ENCODE measurements around the gene CD99.
"Not testable (repeated sequence)": the region's sequence is repeated elsewhere in the genome, so short reads cannot be mapped to it uniquely, and the experiment has no call there.

Gene CD99

DNA sequence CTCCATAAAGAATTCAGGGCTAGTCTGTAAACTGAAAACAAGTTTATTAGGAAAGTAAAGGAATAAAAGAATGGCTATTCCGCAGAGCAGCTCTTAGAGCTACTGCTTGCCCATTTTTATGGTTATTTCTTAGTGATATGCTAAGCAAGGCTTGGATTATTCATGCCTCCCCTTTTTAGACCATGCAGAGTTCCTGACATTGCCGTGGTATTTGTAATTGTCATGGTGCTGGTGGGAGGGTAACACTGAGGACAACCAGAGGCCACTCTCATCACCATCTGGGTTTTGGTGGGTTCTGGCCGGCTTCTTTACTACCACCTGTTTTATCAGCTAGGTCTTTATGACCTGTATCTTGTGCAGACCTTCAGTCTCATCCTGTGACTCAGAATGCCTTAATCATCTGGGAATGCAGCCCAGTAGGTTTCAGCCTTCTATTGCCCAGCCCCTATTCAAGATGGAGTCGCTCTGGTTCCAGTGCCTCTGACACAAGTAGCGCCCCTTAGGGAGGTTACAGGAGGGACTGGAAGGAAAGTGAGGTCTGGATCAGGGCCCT is 64.1 kb downstream of the CD99 start:
- not testable (repeated sequence) for ATAC-seq, H3K4me3 Mint-ChIP-seq, H3K4me1 Mint-ChIP-seq, H3K36me3 Mint-ChIP-seq, H3K9me3 Mint-ChIP-seq, H3K27ac Mint-ChIP-seq
- H3K27me3 Mint-ChIP-seq, result peaks cover 32% of the 10 kb centered on the region

- no peak for ATAC-seq
- Mint-ChIP-seq H3K27ac (no peak overlapping the region), H3K27me3 (peaks cover 32% of the 10 kb centered on the region), H3K36me3 (no peaks in the 10 kb centered on the region), H3K4me3 (no peak overlapping the region), H3K9me3 (peaks cover 3% of the 10 kb centered on the region), H3K4me1 (no peaks in the 10 kb centered on the region)
Measured at GRCh38 chrX:2756548-2756947, 65.5 kb downstream of the CD99 start.

DNA sequence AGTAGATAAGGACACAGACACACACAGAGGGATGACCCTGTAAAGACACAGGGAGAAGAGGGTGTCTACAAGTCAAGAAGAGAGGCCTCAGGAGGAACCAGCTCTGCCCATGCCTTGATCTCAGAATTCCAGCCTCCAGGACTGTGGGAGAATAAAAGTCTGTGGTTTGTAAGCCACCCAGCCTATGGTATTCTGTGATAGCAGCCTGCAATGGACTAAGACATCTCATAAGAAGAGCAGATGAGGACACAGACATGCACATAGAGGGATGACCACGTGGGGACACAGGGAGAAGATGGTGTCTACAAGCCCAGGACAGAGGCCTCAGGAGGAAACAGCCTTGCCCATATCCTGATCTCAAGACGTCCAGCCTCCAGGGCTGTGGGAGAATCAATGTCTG is 70.2 kb downstream of the CD99 start:
- Mint-ChIP-seq H3K4me3 (no peak overlapping the region), H3K27me3 (peaks cover 32% of the 10 kb centered on the region), H3K27ac (no peak overlapping the region), H3K36me3 (no peaks in the 10 kb centered on the region), H3K9me3 (peaks cover 3% of the 10 kb centered on the region), H3K4me1 (no peaks in the 10 kb centered on the region)
- ATAC-seq, result no peak

DNA sequence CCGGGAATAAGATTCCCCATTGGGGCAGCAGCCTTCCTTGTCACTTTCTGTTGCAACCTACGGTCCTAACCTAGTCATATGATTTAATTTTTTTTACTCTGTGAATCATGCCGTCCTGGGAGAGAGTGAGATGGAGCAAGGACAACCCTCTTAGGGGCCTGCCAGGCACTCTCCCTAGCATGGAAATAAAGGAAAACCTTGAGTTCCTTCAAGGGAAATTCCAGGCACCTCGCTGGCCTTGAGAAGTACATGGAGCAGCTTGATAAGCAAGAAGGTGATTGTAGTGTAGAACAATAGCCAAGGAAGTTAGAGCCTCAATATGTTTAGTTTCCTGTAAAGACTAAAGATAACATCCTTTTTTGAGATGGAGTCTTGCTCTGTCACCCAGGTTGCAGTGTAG is 71.6 kb downstream of the CD99 start:
- H3K27me3 Mint-ChIP-seq, result peaks cover 29% of the 10 kb centered on the region
- not testable (repeated sequence) for H3K9me3 Mint-ChIP-seq, H3K36me3 Mint-ChIP-seq, ATAC-seq, H3K27ac Mint-ChIP-seq, H3K4me3 Mint-ChIP-seq, H3K4me1 Mint-ChIP-seq

- not testable (repeated sequence) for H3K27ac Mint-ChIP-seq, H3K4me3 Mint-ChIP-seq, H3K9me3 Mint-ChIP-seq, ATAC-seq, H3K36me3 Mint-ChIP-seq, H3K4me1 Mint-ChIP-seq
- H3K27me3 Mint-ChIP-seq, result peaks cover 31% of the 10 kb centered on the region
Measured at GRCh38 chrX:2764766-2765548, 73.9 kb downstream of the CD99 start.

GRCh38 chrX:2765549-2765830 is 74.4 kb downstream of the CD99 start:
- no peaks in the 10 kb centered on the region for H3K9me3 Mint-ChIP-seq
- no peaks in the 10 kb centered on the region for H3K4me1 Mint-ChIP-seq
- no peak overlapping the region for H3K4me3 Mint-ChIP-seq
- peaks cover 31% of the 10 kb centered on the region for H3K27me3 Mint-ChIP-seq
- no peak for ATAC-seq
- H3K36me3 Mint-ChIP-seq, result no peaks in the 10 kb centered on the region
- no peak overlapping the region for H3K27ac Mint-ChIP-seq

DNA sequence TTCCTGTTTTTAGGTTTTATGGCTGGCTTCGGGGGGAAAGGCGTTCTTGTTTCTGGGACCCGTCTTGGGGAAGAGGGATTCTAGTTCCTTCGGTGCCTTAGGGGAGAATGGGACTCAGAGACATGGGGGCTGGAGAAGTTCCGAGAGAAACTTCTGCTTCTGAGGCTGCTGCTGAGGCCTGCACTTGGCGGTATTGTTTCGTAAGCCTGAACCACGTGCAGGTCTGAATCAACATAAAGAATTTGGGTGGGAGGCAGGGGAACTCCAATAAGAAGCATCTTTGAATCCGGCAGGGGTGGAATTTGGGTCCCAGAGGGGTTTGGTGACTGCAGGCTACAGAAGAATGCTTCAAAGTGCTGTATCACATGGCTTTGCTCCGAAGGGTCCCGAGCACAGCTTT is 75.8 kb downstream of the CD99 start:
- Mint-ChIP-seq H3K27ac (no peak overlapping the region), H3K9me3 (peaks cover 3% of the 10 kb centered on the region), H3K4me1 (no peaks in the 10 kb centered on the region), H3K4me3 (no peak overlapping the region), H3K27me3 (peaks cover 42% of the 10 kb centered on the region), H3K36me3 (no peaks in the 10 kb centered on the region)
- no peak for ATAC-seq

DNA sequence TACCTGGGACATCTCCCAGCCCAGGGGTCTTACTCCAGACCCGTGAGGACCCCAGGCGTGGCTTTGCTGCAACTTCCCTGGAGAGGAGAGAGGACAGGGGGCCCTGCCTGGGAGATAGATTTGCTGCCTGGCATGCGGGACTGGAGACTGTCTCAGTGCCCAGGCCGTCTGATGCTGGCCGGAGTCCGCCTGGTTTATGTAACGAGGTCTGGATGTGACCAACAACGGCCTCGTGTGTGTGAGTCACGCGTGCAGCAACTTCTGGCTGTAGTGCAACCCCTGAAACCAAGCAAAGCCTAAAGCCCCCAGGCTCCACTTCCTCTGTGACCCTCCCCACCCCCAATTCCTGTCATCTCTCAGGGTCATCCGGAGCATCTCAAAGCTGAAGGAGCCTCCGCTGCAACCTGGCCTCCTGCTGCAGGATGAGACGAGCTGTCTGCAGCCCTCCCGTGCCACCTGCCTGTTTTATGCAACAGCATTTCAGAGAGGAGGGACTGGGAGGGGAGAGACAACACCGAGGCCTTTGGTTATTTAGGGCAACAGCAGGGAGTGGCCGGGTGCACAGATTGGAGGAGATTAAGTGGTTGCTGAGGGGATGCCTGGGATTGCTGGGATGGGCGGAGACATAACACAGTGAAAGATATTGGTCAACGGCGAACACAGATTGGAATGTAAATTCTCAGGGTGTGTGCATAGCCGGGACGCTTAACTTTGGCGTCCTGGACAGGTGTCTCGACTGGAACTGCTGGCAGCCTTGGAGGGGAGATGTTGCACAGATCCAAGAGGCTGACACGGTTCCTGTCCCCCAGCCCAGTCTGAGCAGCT is 76.7 kb downstream of the CD99 start:
- Mint-ChIP-seq H3K4me1 (no peaks in the 10 kb centered on the region), H3K27me3 (peaks cover 42% of the 10 kb centered on the region), H3K9me3 (peaks cover 3% of the 10 kb centered on the region), H3K27ac (no peak overlapping the region), H3K4me3 (no peak overlapping the region), H3K36me3 (no peaks in the 10 kb centered on the region)
- ATAC-seq, result no peak

DNA sequence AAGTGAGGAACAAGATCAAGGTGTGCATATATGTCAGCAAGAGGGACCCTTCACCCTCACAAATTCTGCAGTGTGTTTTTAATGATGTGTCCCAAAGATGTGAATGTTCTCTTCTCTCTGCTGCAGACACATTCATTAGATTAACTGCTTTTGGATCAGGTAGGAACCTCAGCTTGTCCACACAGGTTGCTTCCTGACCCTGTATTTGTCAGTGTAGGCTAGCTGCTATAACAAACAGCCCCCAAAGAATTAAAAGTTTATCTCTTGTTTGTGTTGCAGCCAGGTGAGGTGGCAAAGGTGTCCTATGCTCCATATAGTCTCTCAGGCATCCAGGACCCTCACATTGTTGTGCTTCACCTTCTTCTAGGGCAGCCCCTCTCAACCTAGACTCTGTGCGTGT is 78.5 kb downstream of the CD99 start:
- Mint-ChIP-seq H3K9me3 (peaks cover 14% of the 10 kb centered on the region), H3K27ac (no peak overlapping the region), H3K27me3 (peaks cover 42% of the 10 kb centered on the region), H3K4me3 (no peak overlapping the region), H3K4me1 (no peaks in the 10 kb centered on the region), H3K36me3 (no peaks in the 10 kb centered on the region)
- no peak for ATAC-seq

DNA sequence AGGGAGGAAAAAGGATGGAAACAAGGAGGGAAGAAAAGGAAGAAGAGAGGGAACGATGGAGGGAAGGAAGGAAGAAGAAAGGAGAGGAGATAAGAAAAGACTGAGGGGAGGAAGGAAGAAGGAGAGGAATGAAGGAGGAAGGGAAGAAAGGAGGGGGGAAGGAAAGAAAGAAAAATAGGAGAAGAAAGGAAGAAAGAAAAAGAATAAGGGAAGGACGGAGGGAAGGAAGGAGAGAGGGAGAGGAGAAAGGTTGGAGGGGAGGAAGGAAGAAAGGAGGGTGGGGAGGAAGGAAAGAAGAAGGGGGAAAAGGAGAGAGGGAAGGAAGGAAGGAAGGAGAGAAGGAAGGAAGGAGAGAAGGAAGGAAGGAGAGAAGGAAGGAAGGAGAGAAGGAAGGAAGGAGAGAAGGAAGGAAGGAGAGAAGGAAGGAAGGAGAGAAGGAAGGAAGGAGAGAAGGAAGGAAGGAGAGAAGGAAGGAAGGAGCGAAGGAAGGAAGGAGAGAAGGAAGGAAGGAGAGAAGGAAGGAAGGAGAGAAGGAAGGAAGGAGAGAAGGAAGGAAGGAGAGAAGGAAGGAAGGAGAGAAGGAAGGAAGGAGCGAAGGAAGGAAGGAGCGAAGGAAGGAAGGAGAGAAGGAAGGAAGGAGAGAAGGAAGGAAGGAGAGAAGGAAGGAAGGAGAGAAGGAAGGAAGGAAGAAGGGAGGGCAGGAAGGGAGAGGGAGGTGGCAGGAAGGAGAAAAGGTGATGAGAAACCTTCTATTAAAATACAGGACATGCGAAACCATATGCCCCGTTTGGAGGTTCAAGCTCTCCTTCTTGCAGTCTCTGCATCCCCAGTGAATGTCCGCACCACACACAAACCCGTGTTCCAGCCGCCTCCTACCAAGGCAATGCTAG is 82.3 kb downstream of the CD99 start:
- not testable (repeated sequence) for H3K4me1 Mint-ChIP-seq, H3K27ac Mint-ChIP-seq, H3K4me3 Mint-ChIP-seq, H3K36me3 Mint-ChIP-seq, ATAC-seq
- H3K9me3 Mint-ChIP-seq, result peaks cover 17% of the 10 kb centered on the region
- H3K27me3 Mint-ChIP-seq, result peaks cover 45% of the 10 kb centered on the region

DNA sequence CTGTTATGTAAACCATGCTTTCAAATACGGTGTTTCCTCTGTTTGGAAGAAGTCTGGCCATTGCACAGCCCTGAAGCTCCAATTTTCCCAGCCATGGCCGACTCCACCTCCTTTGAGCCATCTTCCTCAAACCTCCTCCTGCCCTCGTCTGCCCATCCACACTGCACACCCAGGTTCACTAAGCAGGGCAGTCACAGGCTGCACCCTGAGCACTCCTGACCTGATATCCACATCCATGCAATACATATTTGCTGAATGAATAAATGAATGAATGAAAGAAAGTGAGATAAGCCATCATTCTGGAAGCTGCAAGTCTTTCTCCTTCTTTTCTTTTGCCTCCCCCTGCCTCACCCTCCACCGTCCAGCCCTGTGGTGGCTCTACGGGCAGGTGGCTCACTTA is 83.0 kb downstream of the CD99 start:
- Mint-ChIP-seq H3K9me3 (peaks cover 17% of the 10 kb centered on the region), H3K4me1 (no peaks in the 10 kb centered on the region), H3K36me3 (no peaks in the 10 kb centered on the region), H3K27me3 (peaks cover 43% of the 10 kb centered on the region), H3K27ac (no peak overlapping the region), H3K4me3 (no peak overlapping the region)
- no peak for ATAC-seq

DNA sequence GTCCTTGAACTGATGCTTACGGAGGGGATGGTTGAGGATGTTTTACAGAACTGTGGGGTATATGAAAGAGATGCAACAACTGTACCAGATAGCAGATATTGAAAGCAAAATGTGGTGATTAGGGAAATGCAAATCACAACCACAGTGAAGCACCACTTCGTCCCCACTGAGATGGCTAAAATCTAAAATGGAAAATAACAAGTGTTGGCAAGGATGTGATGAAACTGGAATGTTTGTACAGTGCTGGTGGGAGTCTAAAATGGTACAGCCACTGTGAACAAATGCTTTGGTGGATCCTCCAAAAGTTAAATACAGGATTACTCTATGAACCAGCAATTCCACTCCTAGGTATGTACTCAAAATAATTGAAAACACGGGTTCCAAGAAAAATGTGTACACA is 83.7 kb downstream of the CD99 start:
- no peak overlapping the region for H3K27ac Mint-ChIP-seq
- no peaks in the 10 kb centered on the region for H3K4me1 Mint-ChIP-seq
- no peaks in the 10 kb centered on the region for H3K36me3 Mint-ChIP-seq
- H3K27me3 Mint-ChIP-seq, result peaks cover 39% of the 10 kb centered on the region
- ATAC-seq, result no peak
- peaks cover 17% of the 10 kb centered on the region for H3K9me3 Mint-ChIP-seq
- no peak overlapping the region for H3K4me3 Mint-ChIP-seq

DNA sequence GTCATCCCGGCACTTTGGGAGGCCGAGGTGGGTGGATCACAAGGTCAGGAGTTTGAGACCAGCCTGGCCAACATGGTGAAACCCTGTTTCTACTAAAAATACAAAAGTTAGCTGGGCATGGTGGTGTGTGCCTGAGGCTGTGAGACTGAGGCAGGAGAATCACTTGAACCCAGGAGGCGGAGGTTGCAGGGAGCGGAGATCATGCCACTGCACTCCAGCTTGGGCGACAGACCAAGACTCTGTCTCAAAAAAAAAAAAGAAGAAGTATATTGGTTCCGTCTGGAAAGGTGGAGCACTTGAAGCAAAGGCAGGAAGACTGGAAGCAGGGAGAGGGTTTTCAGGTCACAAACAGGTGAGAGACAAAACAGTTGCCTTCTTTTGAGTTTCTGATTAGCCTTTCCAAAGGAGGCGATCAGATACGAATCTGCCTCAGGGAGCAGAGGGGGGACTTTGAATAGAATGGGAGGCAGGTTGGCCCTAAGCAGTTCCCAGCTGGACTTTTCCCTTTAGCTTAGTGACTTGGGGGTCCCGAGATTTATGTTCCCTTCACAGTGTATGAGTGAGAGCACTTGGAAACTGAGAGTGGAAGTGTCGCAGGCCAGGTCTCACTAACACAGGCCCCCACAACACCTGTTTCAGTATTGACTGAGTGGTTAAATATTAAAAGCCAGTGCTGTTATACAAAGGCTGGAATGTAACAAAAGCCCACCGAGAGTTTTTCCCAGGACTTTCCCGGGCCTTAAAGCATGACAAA is 89.6 kb downstream of the CD99 start:
- not testable (repeated sequence) for H3K27ac Mint-ChIP-seq, ATAC-seq

GRCh38 chrX:2781226-2781571 is 90.1 kb downstream of the CD99 start:
- H3K9me3 Mint-ChIP-seq, result no peaks in the 10 kb centered on the region
- H3K27ac Mint-ChIP-seq, result no peak overlapping the region
- H3K4me3 Mint-ChIP-seq, result no peak overlapping the region
- ATAC-seq, result no peak
- peaks cover 34% of the 10 kb centered on the region for H3K27me3 Mint-ChIP-seq
- no peaks in the 10 kb centered on the region for H3K4me1 Mint-ChIP-seq
- H3K36me3 Mint-ChIP-seq, result no peaks in the 10 kb centered on the region

More for the DNA sequence above, 89.6 kb downstream of the CD99 start:
- not testable (repeated sequence) for H3K9me3 Mint-ChIP-seq, H3K4me1 Mint-ChIP-seq, H3K4me3 Mint-ChIP-seq, H3K36me3 Mint-ChIP-seq
- peaks cover 34% of the 10 kb centered on the region for H3K27me3 Mint-ChIP-seq

GRCh38 chrX:2781698-2782097 is 90.6 kb downstream of the CD99 start:
- no peak for ATAC-seq
- Mint-ChIP-seq H3K4me1 (no peaks in the 10 kb centered on the region), H3K36me3 (no peaks in the 10 kb centered on the region), H3K27me3 (peaks cover 36% of the 10 kb centered on the region), H3K9me3 (no peaks in the 10 kb centered on the region), H3K27ac (no peak overlapping the region), H3K4me3 (no peak overlapping the region)

Data from stimulated activated memory B cell treated with anti-CD40 and anti-IgM and Interleukin-4, amounts not matched to agents 10 μg/mL and 1 μg/mL and 100 μg/mL, for 72 hours (primary cell).